Mammary epithelial cell (primary cell): ENCODE results near the gene SMC3.

Experiments
- CTCF ChIP-seq, 2 donors: IDR thresholded peaks in 1 of 2; conservative IDR thresholded peaks in 1 of 2; 2 replicates each; pipeline ENCODE4 v1.5.1; 2011 to 2012; ENCODE audit warnings: inconsistent platforms in 2 of 2, low read length in 2 of 2, mild to moderate bottlenecking in 2 of 2, control low read depth in 1 of 2, low read depth in 1 of 2; ENCODE audit not compliant: insufficient read depth in 1 of 2; ENCODE audit errors: extremely low read depth in 1 of 2
- EZH2 ChIP-seq: IDR thresholded peaks from 2 replicates; pipeline ENCODE4 v1.6.1; 2012; ENCODE audit warnings: low read length, inconsistent platforms, borderline replicate concordance

- TF ChIP-seq CTCF (conservative IDR thresholded peaks at IDR 0.05 in 1 of 2, IDR thresholded peaks at IDR 0.05 in 1 of 2; ENCODE audit: extremely low read depth in 1 of 2, insufficient read depth in 1 of 2, low read depth in 1 of 2, low read length in 2 of 2) (no peak), EZH2 (no peak)
These were observed 8.7 kb downstream of the SMC3 start for GRCh38 chr10:110576220-110576619.
